ENCODE measurements around the gene EID3.
"Not testable (repeated sequence)": the region's sequence is repeated elsewhere in the genome, so short reads cannot be mapped to it uniquely, and the experiment has no call there.

GRCh38 chr12:104328278-104328677 lies 24.7 kb downstream of the EID3 start:
- not testable (repeated sequence) for TF ChIP-seq CTCF (conservative IDR thresholded peaks at IDR 0.05 in 1 of 2, IDR thresholded peaks at IDR 0.05 in 1 of 2; ENCODE audit: low read depth in 1 of 2, low read length in 2 of 2); EZH2 (IDR thresholded peaks at IDR 0.05; ENCODE audit: low read length, missing control alignments)

All from fibroblast of lung (primary cell).